ENCODE results near the gene SRPX2.

DNA sequence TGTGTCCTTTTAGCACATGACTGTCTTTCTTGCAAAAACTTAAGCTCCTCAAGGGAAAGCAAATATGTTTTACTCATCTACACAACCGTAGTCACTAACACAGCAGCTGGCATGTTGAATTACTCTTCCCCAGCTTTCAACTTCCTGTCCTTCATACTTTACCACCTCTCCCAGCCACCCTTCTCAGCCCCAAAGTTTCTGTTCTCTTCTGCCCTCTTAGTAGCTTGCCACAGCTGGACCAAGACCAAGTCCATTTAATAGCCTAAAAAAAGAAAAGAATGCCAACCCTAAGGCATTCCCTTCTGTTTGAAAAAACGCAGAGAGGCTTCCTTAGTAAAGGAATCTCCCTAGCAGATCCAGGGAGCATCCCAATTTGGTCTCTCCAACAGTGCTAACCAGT, 36.8 kb downstream of the SRPX2 start:
- TF ChIP-seq EP300 (IDR thresholded peaks at IDR 0.05) (no peak), CTCF (IDR thresholded peaks at IDR 0.05) (no peak)
